Measurements from ENCODE around the gene KLHL25.

DNA sequence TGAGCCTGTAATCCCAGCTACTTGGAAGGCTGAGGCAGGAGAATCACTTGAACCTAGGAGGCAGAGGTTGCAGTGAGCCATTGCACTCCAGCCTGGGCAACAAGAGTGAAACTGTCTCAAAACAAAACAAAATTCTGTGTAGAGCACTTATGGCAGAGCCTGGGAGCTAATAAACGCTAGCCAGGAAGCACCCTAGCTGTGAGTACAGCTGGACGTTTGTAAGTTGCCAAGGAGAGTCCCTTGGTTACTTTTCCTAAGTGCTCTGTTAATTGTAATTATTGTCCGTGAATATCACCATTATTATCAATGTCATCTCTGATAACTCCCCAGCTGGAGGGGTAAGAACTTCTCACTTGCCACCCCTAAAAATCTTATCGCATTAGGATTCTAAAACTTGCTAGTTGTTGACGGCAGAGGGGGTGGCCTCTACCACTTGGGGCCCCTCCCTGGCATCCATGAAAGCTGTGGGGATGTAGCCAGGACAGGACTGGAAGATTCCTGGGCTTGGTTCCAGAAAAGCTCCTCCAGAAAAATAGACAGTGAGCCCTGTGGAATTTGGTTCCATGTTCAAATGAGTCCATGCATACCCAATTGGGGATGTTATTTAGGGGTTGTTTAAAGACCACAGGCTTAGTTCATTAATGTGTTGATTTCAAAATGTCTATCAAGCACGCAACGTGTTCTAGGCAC lies 9.9 kb upstream of the KLHL25 start:
- no peak for TF ChIP-seq CTCF (IDR thresholded peaks at IDR 0.05; ENCODE audit: low read depth, low read length, missing input control)
- TF ChIP-seq FOXA2 (IDR thresholded peaks at IDR 0.05) = no peak
